Neural progenitor cell (in vitro differentiated cells): Measurements from ENCODE around the gene OBP2A.

Source experiments
- EZH2 ChIP-seq: fragments of 200-600 bp; sonication (generic); IDR thresholded peaks from 2 replicates; pipeline ENCODE4 v1.6.1; 2017; ENCODE audit warnings: antibody characterized with exemption, mild to moderate bottlenecking, moderate library complexity
- EZH2phosphoT487 ChIP-seq: fragments of 200-600 bp; sonication (generic); IDR thresholded peaks from 2 replicates; pipeline ENCODE4 v1.6.1; 2017; ENCODE audit warnings: antibody characterized with exemption
- TF ChIP-seq, protein P1 (sequence below): fragments of 200-600 bp; sonication (generic); IDR thresholded peaks from 2 replicates; pipeline ENCODE4 v1.5.1; 2017; ENCODE audit warnings: antibody characterized with exemption, mild to moderate bottlenecking

DNA sequence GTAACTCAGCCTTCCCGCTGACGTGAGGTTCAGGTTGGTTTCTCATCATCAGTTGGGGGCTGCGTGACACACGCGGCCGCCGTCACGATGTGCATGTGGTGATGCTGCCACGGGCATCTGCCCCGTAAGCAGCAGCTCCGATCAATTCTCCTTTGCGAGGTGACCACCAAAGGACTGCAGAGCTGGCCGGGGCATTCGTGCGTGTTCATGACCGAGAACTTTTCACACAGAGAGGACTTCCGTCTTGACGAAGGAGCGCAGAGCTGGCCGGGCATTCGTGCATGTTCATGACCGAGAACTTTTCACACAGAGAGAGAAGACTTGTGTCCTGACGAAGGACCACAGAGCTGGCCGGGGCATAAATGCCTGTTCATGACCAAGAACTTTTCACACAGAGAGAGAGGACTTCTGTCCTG lies 28.5 kb upstream of the OBP2A start:
- TF ChIP-seq EZH2 (no peak), EZH2phosphoT487 (no peak)
- TF ChIP-seq, protein P1, sequence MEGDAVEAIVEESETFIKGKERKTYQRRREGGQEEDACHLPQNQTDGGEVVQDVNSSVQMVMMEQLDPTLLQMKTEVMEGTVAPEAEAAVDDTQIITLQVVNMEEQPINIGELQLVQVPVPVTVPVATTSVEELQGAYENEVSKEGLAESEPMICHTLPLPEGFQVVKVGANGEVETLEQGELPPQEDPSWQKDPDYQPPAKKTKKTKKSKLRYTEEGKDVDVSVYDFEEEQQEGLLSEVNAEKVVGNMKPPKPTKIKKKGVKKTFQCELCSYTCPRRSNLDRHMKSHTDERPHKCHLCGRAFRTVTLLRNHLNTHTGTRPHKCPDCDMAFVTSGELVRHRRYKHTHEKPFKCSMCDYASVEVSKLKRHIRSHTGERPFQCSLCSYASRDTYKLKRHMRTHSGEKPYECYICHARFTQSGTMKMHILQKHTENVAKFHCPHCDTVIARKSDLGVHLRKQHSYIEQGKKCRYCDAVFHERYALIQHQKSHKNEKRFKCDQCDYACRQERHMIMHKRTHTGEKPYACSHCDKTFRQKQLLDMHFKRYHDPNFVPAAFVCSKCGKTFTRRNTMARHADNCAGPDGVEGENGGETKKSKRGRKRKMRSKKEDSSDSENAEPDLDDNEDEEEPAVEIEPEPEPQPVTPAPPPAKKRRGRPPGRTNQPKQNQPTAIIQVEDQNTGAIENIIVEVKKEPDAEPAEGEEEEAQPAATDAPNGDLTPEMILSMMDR = no peak
